Limb (tissue), 2 donors: ENCODE results near the gene BMP3.
"Not testable (repeated sequence)": the region's sequence is repeated elsewhere in the genome, so short reads cannot be mapped to it uniquely, and the experiment has no call there.

Source experiments
- DNase-seq, 2 donors: peaks; one replicate each; pipeline ENCODE4 v3.0.0-alpha.2; 2016; ENCODE audit errors: extremely low spot score in 2 of 2

Gene BMP3, protein sequence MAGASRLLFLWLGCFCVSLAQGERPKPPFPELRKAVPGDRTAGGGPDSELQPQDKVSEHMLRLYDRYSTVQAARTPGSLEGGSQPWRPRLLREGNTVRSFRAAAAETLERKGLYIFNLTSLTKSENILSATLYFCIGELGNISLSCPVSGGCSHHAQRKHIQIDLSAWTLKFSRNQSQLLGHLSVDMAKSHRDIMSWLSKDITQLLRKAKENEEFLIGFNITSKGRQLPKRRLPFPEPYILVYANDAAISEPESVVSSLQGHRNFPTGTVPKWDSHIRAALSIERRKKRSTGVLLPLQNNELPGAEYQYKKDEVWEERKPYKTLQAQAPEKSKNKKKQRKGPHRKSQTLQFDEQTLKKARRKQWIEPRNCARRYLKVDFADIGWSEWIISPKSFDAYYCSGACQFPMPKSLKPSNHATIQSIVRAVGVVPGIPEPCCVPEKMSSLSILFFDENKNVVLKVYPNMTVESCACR

DNA sequence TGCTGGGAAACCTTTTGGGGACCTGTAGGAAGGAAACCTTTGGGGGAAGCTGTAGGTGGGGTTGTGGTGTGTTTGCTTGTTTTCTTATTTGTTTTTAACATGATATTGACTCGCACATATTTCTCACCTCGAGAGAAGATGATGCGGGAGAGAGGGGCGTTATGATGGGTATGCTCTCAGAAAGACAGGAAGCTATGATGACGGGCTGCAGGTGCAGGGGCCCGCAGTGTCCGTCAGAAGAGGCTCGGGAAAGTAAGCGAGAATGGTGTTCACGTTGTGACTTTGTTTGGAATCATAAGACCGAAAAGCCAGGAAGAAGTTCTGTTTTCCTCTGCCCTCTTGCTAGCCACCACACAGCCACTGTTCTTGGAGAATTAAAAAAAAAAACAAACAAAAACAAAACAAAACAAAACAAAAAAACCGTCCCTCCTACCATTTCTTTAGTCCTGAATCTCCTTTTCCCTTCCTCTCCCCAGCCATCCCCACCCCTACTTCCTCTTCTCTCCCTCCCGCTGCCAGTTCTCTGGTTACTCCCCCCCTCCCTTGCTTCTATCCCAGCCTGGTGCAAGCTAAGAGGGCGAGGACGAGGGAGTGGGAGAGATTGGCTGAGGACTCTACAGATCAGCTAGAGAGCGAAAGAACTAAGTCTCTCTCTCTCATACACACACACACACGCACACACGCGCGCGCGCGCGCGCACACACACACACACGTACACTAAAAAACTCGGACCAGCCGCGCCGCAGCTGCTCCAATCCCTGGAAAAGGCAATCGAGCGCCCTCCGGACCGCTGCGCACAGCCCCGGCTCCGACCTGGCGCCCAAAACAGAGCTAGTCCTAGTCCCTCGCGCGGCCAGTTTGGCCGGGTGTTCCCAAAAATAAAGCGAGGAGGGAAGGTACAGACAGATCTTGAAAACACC lies at the start of gene BMP3:
Gene BMP3, plus strand, starts transcription at position 648 of the 920 bp plus-strand sequence. CDS start 577 bp downstream, outside the sequence.
- DNase-seq, result peak; percentile 35 to 83

DNA sequence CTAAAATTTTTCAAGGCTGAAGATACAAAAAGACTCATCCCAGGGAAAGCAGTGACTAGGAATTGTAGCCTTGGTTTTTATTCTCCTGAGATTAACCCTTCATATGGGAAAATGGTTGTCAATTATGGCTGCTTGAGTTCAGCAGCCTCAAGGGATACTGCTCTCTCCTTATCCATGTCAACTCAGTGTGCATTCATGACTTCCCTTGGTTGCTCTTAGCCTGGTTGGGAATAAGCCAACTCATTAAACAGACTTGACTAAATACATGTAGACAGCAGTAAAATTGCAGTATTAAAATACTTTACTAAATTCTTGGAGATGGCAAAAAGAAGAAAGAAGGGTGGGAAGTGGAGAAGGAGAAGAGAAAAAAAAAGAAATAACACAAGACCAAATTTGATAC lies 44.5 kb upstream of the BMP3 start:
- no peak for DNase-seq

GRCh38 chr4:80989921-80990544 lies 40.5 kb upstream of the BMP3 start:
- DNase-seq, result peak in 1 of 2 donors; percentile 71

- DNase-seq, result no peak
These were observed 39.7 kb upstream of the BMP3 start for GRCh38 chr4:80990851-80991250.

- DNase-seq, result no peak
These were observed 30.6 kb upstream of the BMP3 start for GRCh38 chr4:80999943-81000342.

- DNase-seq, result no peak
These were observed 26.9 kb upstream of the BMP3 start for GRCh38 chr4:81003597-81004111.

- DNase-seq, result no peak
These were observed 23.1 kb upstream of the BMP3 start for GRCh38 chr4:81007417-81007816.

DNA sequence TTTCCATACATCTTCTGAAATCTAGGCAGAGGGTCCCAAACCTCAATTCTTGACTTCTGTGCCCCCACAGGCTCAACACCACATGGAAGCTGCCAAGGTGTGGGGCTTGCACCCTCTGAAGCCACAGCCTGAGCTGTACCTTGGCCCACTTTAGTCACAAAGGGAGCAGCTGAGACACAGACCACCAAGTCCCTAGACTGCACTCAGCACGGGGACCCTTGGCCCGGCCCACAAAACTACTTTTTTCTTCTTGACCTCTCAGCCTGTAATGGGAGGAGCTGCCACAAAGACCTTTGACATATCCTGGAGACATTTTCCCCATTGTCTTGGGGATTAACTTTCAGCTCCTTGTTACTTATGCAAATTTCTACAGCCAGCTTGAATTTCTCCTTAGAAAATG lies 13.9 kb upstream of the BMP3 start:
- DNase-seq, result not testable (repeated sequence)

- no peak for DNase-seq
These were observed 11.5 kb upstream of the BMP3 start for GRCh38 chr4:81019006-81019405.

DNA sequence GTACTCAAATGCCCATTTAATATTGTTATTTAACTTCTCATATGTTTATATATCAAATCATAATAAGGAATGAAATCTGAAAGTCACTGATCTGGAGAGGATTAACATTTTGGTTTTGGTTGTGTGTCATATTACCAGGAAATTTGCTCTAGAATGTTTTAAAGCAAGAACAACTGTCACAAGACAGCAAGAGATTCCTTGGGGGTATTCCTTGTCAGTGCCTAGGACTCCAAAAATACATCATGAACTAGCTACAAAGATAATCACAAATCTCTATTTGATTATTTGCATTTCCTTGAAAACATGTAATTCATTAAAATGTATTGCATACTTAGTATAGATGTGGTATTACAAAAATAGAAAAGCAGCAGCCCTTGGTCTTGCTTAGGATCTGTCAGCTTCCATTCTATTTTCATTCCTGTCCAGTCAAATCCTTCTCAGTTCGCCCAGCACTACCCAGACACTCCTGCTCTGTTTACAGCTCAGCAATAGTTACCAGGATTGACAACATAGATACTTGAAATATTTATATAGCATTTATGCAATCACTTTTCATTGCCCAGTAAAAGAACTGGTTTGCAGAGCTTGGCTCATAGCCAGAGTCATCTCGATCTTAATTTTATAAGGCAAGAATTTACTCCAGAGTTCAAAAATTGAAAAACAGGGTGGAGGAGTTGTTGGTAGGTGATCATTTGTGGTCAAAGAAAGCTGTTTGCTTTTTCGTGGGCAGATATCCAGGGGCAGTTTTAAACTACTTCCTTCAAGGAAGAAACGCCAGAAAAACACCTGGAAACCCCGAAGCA lies 9.2 kb upstream of the BMP3 start:
- DNase-seq, result no peak

- DNase-seq, result no peak
These were observed 8.5 kb upstream of the BMP3 start for GRCh38 chr4:81021981-81022380.

DNA sequence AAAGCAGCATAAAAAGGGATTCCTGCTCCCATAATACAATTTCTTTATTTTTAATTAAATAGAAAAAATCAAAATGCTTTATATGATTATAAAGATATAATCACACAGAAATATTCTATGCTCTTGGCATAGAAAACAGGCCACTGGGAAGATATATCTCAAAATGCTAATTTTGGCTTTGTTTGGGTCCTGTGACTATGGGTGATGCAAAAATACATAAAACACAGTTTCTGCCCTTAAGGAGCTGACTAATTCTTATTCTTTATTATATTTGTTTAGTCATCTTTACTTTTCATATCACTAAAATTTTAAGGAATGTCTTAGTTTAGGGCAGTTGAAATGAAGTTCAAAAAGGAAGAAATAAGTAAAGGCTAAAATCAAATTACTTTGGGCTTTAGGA lies 7.0 kb upstream of the BMP3 start:
- DNase-seq, result no peak

DNA sequence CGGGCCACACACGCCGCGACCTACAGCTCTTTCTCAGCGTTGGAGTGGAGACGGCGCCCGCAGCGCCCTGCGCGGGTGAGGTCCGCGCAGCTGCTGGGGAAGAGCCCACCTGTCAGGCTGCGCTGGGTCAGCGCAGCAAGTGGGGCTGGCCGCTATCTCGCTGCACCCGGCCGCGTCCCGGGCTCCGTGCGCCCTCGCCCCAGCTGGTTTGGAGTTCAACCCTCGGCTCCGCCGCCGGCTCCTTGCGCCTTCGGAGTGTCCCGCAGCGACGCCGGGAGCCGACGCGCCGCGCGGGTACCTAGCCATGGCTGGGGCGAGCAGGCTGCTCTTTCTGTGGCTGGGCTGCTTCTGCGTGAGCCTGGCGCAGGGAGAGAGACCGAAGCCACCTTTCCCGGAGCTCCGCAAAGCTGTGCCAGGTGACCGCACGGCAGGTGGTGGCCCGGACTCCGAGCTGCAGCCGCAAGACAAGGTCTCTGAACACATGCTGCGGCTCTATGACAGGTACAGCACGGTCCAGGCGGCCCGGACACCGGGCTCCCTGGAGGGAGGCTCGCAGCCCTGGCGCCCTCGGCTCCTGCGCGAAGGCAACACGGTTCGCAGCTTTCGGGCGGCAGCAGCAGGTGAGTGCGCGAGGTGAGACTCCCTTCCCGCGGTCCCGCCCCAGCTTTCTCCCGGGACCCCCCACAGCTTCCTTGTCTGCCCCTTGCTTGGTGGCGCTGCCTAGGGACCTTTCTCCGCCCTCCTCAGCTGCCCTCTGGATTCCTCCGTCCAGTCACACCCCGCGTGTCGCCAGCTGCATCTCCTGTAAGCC lies 678 bp downstream of the BMP3 start:
- DNase-seq, result no peak

DNA sequence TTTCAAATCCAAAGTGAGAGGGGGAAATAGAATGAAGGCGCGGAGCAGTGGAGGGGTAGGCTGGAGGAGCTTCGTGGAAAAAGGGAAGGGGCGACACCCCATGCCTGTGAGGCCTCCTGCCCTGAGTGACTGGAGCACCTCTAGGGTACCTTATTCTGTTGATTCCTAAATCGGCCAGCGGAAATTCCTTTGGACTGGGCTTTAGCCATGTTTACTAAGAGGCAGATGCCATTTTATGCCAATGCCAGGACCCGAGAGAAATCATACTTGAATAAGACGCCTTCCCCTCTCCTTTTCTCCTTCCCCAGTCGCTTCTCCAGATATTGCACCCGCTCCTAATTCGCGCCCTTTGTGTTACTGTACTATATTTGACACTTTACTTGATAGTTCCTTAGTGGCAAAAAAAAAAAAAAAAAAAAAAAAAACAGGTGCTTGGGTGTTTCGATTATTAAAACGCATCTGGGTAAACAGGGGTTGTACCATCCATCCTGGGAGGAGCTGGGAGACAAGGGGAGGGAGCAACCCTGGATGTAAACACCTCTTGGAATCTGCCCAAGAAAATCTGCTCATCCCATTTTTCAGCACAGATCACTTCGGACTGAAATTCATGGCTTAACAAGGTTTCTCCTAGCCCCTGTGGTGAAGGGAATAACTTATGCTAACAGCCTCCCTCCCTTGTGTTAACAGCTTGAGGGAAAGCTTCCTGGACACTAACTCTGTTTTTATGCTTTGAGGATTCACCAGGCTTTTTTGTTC lies 1.5 kb downstream of the BMP3 start:
- DNase-seq, result peak in 1 of 2 donors; percentile 39

- DNase-seq, result no peak
These were observed 2.5 kb downstream of the BMP3 start for GRCh38 chr4:81032771-81033684.

GRCh38 chr4:81038636-81039350 lies 8.3 kb downstream of the BMP3 start:
- DNase-seq, result no peak

DNA sequence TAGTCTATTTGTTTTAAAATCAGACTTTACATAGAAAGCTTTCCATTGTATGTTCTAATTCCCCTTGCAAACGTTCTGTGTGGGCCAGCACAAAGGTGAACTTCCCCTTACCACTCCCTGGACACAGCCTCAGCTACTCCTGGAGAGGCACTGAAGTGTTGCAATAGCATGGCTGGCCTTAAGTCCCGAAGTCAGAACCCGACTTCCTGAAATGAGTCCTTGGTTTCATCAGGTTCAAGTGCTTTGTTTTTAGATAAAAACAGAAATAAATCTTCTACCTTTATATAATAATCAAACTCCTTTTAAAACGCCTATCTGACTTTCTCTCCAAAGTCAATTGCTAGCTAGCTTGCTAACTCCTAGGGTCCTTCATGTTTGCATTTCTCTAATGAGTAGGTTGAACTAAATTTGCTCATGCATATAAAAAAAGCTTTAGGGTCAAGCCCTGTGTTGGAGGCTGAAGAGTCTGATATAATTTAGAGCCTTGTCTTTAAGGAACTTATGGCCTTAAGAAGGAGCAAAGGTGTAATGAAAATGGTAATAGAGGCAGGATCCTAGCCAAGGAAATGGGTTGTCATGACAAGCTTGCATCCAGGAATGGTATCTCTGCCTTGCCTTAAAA lies 9.0 kb downstream of the BMP3 start:
- no peak for DNase-seq
